ENCODE results near the gene FGD4. TPM values are rescaled to one million over a fixed set of nuclear protein-coding genes. Genes with fewer than 3 reads are reported as not detected.

FGD4 gene
- polyA plus RNA-seq, 1 donor, result 19.2 TPM

DNA sequence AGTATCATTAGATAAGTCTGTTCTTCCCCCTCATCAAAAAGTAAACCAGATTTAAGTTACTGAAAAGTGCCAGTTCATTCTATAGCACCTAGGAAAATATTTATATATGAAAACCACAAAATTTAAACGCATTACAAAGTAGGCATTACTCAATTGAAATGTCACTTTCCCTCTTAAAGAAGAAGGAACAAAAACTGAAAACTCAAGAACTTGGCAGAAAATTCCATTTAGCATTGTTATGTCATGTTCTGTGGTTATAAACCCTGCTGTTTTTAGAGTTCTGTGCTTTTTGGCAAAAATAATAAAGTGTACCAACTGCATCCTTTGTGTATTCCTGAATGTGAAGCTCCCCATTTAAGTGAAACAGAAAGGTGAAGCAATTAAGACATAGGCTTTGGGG is 3.6 kb downstream of the FGD4 start:
- no peak for DNase-seq

GRCh38 chr12:32407795-32408194 is 8.4 kb downstream of the FGD4 start:
- DNase-seq, result no peak

DNA sequence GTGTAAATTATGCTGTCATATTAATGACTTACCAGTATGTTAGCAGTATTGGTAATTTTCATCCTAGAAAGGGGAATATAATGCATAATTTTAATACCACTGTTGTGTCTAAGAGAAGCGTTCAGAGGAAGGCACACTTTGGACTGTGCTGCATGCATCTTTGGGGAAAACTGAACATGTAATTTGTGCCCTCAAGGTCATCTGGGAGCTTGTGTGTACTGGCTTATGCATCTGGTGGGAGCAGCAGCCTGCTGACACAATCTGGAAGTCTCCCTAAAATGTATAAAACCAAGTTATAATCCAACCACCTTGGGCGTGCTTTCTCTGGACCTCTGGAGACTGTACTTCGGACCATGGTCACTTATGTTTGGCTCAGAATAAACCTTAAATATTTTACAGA is 14.1 kb downstream of the FGD4 start:
- DNase-seq, result no peak

GRCh38 chr12:32418221-32418620 is 18.9 kb downstream of the FGD4 start:
- no peak for DNase-seq

DNA sequence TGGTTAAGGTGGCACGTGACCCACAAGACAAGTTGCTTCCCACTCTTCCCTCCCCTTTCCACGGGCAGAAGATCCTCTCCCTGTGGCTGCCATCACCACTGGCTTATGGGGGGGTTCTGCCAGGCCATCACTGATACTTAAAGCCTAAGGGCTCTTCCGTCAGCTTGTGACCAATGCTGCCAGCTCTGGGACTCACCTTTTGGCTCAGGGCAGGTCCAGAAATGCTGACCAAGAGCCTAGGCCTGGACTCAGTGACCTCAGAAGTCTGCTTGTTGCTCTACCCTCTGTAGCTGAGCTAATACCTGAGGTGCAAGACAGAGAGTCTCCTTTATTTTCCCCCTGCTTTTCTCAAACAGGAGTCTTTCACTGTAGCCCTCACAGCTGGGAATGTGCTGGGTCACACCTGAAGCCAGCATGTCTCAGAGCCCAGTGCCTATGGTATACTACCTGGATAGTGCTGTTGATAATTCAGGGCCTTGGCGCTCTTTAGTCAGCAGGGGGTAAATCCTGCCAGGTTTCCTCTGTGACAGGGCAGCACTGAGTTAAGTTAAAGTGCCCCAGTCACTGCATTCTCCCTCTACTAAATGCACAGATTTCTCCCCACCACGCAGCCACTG is 19.7 kb downstream of the FGD4 start:
- DNase-seq, result no peak

GRCh38 chr12:32419520-32419960 is 20.2 kb downstream of the FGD4 start:
- no peak for DNase-seq

DNA sequence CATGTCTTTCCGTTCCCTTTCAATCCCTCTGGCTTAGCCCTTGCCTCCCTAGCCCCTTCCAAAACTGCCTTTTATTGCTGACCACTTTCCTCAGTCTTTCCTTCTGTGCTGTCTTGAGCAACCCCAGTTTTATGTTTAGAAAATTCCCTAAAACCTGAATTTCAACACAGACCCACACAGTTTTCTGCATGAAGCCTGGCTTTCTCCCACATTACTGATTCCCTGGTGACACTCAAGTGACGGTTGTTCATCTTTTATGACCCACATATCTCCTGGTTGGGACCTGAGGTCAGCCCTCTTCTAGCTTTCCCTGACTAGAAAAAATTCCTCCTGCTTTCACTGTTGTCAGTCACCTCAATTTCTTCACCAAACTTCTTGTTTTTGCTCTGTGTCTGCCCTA is 21.0 kb downstream of the FGD4 start:
- no peak for DNase-seq

- DNase-seq, result no peak
These were observed 24.2 kb downstream of the FGD4 start for GRCh38 chr12:32423559-32423958.

DNA sequence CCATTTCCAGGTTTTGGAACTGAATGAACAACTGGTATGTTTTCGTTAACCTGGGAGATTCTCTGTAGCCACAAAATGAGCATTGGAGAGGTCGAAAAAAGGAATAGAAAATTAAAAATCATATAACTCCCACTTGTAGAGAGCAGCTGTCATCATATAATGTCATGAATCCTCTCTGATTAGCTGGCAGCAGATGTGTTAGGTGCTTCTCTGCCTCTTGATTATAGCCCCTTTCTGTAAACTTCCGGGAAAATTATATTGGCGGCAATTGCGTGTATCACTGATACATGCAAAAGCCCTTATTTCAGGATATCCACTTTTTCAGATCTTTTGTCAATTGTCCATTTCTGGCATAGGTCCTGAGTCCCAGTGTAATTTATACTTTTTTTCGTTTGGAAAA is 31.7 kb downstream of the FGD4 start:
- DNase-seq, result no peak

DNA sequence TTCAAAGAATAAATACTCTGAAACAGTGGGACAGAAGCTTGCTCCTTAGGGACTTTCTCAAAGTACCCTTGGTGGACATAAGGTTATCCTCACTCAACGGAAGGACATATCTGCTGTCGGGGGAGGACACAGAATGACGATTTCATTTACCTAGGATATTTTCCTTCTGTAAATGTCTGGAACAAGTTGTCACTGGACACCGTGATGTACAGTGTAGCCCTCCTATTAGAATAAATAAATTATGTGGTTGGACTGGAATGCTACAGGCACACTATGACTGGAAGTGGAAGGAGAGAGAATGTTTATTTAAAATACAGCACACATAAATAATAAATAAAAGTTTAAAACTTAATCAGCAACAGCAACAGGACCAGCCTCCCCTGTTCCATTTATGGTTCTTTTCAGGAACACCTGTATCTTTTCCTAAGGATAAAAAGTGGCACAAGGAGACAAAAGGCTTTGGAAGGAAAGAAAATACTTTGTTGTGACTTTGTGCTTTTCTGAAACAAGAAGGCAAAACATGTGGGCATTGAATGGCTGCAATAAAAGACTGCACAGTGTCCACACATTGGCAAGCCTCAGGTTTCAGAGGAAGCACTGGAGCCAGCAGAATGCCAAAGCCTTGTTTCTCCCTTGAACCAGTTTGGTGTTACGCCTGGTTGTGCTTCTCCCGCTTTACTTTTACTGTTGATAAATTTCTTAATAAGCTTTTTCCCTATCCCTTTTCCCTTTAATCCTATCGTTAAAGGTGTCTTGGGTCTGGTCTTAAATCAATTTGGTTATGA is 36.8 kb downstream of the FGD4 start:
- no peak for DNase-seq

DNA sequence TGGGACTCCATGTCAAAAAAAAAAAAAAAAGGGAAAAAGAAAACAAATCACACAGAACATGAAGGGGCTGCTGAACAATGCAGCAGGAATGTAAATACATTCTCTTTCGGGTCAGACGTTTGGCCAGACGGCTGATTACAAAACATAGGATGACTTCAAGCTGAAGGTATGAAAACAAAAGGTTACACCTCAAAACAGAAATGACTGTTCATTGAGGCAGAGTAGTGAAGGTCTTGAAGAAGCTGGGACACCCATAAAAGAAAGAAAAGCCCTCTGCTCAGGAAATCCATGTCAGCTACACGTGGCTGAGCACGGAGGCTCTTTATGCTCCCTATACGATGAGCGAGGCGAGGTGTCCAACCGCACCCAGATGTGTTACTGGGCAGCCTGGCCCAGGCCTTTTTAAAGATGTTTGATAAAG is 37.7 kb downstream of the FGD4 start:
- DNase-seq, result no peak

- no peak for DNase-seq
These were observed 40.9 kb downstream of the FGD4 start for GRCh38 chr12:32440120-32440865.

GRCh38 chr12:32443491-32443890 is 44.1 kb downstream of the FGD4 start:
- DNase-seq, result no peak

- peak; percentile 92 for DNase-seq
These were observed 45.5 kb downstream of the FGD4 start for GRCh38 chr12:32444895-32445294.

- DNase-seq, result no peak
These were observed 46.0 kb downstream of the FGD4 start for GRCh38 chr12:32445356-32445755.

DNA sequence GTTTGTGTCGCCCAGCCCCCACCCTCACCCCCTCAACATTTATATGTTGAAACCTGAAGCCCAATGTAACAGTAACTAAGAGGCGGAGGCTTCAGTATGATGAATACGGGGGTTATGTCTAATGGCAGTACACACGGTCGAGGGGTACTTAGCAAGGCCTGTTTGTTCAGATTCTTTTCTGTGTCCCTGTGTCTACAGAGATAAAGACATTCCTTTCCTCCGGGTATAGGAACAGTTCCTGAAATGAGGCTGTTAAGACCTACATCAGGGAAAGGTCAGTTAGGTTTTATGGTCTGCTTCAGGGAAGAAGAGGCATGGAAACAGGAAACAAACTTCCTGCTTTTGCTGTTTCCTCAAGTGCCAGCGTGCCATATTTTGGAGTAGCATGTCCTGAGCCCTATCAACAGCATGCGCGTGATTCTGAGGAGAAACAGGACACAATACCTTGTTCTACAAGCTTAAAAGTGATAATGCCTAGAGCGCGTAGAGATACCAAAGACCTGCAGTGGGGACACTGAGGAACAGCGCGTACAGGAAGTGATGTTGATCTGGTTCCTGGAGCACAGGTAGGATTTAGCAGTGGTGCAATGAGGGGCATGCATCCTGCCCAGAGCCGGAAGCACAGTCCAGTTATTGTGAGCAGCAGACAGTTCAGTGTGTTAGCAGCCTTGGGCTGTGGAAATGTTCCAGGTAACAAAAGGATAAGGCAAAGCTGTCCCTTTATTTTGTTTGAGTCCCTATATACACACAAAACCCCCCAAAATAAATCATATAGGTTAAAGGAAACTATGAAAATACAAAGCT is 47.2 kb downstream of the FGD4 start:
- no peak for DNase-seq

GRCh38 chr12:32448586-32448985 is 49.2 kb downstream of the FGD4 start:
- no peak for DNase-seq

DNA sequence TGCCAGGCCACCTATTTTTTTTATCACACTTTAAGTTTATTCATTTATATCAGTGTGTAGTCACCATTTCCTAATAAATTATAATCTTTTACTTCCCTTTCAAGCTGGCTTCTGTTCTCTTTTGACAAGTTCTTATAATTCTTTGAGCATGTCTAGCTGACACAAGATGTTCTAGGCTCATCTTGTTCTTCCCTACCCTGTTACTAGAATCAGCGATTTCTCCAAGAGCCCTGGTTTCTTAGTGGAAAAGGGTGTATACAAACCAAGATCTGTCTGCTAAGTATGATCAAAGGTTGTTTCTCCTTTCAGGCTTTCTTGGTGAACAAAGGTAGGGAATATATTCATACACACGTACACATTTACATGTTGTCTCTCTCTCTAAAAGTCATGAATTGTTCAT is 51.0 kb downstream of the FGD4 start:
- no peak for DNase-seq

- DNase-seq, result no peak
These were observed 51.4 kb downstream of the FGD4 start for GRCh38 chr12:32450768-32451167.

DNA sequence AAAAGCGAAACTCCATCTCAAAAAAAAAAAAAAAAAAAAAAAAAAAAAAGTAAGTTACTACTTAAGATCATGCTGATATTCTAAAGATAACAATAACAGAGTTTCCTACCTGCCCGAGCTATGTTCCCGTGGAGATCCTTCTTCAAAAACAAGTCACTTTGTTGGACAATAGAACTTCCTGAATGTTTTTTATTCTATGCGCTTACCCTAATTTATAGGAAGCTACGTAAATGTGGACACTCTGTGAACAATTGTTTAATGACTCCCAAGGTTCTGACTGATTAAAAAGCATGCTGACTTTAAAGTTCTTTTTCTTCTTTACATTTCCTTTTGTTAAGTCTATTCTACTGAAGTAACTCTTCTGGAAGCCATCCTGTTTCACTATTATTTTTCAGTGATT is 52.5 kb downstream of the FGD4 start:
- no peak for DNase-seq

DNA sequence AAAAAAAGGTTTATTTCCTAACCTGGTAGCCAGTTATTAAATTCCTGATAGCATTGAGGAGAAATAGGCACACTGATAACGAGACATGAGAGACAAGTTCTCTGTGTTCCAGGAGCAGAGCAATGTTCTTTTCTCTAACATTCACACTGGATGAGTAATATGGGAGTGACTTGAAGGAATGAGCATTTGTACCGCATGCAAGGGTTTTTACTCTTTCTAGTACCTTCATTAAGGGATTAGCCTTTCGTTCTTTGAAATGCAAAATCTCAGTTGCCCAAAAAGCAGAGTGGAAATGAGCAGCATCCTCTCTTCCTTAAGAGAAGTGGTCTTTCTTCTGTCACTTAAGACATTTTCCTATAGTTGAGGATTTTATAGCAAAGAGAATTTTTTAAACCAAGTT is 54.7 kb downstream of the FGD4 start:
- DNase-seq, result no peak

- DNase-seq, result no peak
These were observed 55.5 kb downstream of the FGD4 start for GRCh38 chr12:32454866-32455265.

Data from left kidney (tissue), 2 donors.